Central memory CD8-positive, alpha-beta T cell (primary cell): ENCODE data around the gene COL9A1.

ENCODE experiments used
- ATAC-seq: fragments of 150-1000 bp; cut with Tn5 transposase; replicated peaks from 2 replicates; pipeline ENCODE4 v1.10.0; 2022; ENCODE audit warnings: mild to moderate bottlenecking, moderate FRiP score, moderate number of reproducible peaks; ENCODE audit not compliant: poor library complexity, severe bottlenecking; ENCODE audit errors: extremely low read depth
- DNase-seq, 2 donors: peaks; one replicate each; pipeline ENCODE4 v3.0.0; 2021; ENCODE audit warnings: low spot score in 2 of 2
- H3K27ac Mint-ChIP-seq: one replicate; pipeline ENCODE4 v1.8.0; 2022; ENCODE audit warnings: low read depth, mild to moderate bottlenecking, moderate library complexity, mixed read lengths
- H3K27me3 Mint-ChIP-seq: one replicate; pipeline ENCODE4 v1.8.0; 2022; ENCODE audit warnings: mixed read lengths
- H3K36me3 Mint-ChIP-seq: one replicate; pipeline ENCODE4 v1.8.0; 2022; ENCODE audit warnings: mild to moderate bottlenecking, moderate library complexity, mixed read lengths; ENCODE audit not compliant: insufficient read depth
- H3K4me1 Mint-ChIP-seq: one replicate; pipeline ENCODE4 v1.8.0; 2022; ENCODE audit warnings: mixed read lengths
- H3K4me3 Mint-ChIP-seq: one replicate; pipeline ENCODE4 v1.8.0; 2022; ENCODE audit warnings: mild to moderate bottlenecking, moderate library complexity, mixed read lengths
- H3K9me3 Mint-ChIP-seq: one replicate; pipeline ENCODE4 v1.8.0; 2022; ENCODE audit warnings: mixed read lengths

Gene COL9A1

DNA sequence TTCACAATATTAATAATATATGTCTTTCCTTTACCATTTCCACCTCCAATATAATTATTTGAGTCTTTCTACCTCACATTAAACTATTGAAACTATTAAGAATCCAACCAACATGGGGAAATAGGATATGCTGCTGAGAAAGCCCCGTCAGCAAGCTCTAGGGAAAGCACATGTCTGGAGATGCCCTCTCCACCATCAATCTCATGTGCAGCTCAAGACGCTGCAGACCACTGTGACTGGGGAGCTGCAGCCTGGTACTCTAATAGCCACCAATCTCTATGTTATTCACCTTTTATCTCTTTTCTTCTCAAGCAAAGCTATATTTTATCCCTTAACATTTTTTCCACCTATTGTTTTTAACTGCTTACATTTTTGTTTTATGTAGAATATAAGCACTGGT is 50.3 kb downstream of the COL9A1 start:
- Mint-ChIP-seq H3K27me3 (peaks cover 18% of the 10 kb centered on the region), H3K4me3 (no peak overlapping the region), H3K9me3 (no peaks in the 10 kb centered on the region), H3K36me3 (no peaks in the 10 kb centered on the region), H3K27ac (no peak overlapping the region), H3K4me1 (no peaks in the 10 kb centered on the region)
- DNase-seq (no peak), ATAC-seq (no peak)

GRCh38 chr6:70246118-70246517 is 56.8 kb downstream of the COL9A1 start:
- Mint-ChIP-seq H3K9me3 (no peaks in the 10 kb centered on the region), H3K27ac (no peak overlapping the region)

GRCh38 chr6:70241991-70242420 is 60.9 kb downstream of the COL9A1 start:
- no peak for ATAC-seq
- Mint-ChIP-seq H3K9me3 (no peaks in the 10 kb centered on the region), H3K4me1 (no peaks in the 10 kb centered on the region), H3K4me3 (no peak overlapping the region), H3K27ac (no peak overlapping the region), H3K36me3 (no peaks in the 10 kb centered on the region), H3K27me3 (no peaks in the 10 kb centered on the region)
- no peak for DNase-seq

More at GRCh38 chr6:70246118-70246517, 56.8 kb downstream of the COL9A1 start:
- DNase-seq = no peak
- Mint-ChIP-seq H3K4me1 (no peaks in the 10 kb centered on the region), H3K4me3 (no peak overlapping the region), H3K36me3 (no peaks in the 10 kb centered on the region), H3K27me3 (peaks cover 20% of the 10 kb centered on the region)
- no peak for ATAC-seq

DNA sequence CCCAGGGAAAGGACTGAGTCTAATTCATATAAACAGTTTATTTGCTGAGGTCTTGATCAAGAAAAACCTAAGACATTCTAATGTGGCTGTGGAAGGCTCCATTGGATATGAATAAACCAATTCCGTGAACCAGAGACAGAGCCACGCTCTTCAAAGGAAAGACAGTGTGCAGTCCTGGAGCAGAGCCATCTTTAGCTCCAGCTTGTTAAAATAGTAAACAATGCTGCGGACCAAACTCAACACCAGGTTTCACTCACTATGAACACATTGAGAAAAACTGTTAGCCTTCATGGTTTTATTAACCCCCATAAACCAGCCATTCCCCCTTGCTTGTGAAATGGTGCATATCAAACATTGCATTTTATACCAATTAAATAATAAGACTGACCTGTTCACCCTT is 61.9 kb downstream of the COL9A1 start:
- no peaks in the 10 kb centered on the region for H3K4me1 Mint-ChIP-seq
- no peak overlapping the region for H3K27ac Mint-ChIP-seq
- no peaks in the 10 kb centered on the region for H3K36me3 Mint-ChIP-seq

DNA sequence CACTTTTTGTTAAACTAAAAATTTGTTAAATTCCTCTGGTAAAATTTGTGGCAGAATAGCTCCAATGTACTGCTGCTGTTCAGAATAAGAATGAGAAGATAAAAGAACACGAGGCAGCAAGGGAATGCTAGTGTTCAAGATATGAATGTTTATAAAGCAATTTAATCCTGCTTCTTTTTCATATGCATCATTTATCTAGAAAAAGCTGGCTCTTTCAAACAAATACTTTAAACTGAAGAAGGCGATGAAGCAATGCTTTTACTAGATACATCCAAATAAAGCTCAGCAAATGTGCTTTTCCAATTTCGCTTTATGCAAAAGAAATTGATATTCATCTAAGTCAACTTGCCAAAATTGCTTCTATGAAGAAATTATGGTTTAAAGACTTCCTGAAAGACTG is 66.5 kb downstream of the COL9A1 start:
- ATAC-seq (no peak), DNase-seq (no peak)
- H3K27ac Mint-ChIP-seq = no peak overlapping the region
- H3K27me3 Mint-ChIP-seq = peaks cover 6% of the 10 kb centered on the region
- H3K4me1 Mint-ChIP-seq = no peaks in the 10 kb centered on the region
- no peaks in the 10 kb centered on the region for H3K36me3 Mint-ChIP-seq
- no peaks in the 10 kb centered on the region for H3K9me3 Mint-ChIP-seq
- no peak overlapping the region for H3K4me3 Mint-ChIP-seq

More for the DNA sequence above, 61.9 kb downstream of the COL9A1 start:
- no peak overlapping the region for H3K4me3 Mint-ChIP-seq
- ATAC-seq = no peak
- no peak for DNase-seq
- no peaks in the 10 kb centered on the region for H3K27me3 Mint-ChIP-seq
- no peaks in the 10 kb centered on the region for H3K9me3 Mint-ChIP-seq

DNA sequence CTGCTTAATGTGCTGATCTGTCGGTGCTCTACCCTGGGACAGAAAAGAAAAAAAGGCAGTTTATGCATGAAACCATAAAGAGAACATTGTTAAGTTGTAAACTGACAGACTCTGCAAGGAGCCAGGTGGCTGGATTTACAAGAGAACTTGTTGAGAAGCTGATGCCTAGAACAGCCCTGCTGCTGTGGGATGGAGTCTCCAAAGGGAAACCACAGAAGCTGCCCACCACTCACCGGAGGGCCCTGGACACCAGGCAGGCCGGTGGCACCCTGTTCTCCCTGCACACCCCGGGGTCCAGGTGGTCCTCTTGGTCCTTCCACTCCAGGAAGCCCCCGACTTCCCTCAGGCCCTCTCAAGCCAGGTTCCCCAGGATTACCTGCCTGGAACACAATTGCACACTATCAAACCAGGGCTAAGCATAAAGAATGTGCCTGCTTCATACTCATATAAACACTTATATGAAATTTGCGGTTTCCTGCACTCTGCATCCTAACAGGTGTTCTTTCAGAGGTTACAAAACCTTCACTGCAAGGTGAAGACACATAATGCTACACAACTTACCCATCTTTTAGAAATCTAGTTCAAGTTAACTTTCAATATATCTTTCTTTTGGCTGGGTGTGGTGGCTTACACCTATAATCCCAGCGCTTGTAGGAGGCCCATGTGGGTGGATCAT is 68.2 kb downstream of the COL9A1 start:
- Mint-ChIP-seq H3K27me3 (peaks cover 6% of the 10 kb centered on the region), H3K4me1 (no peaks in the 10 kb centered on the region), H3K36me3 (no peaks in the 10 kb centered on the region), H3K9me3 (no peaks in the 10 kb centered on the region), H3K27ac (no peak overlapping the region), H3K4me3 (no peak overlapping the region)
- no peak for DNase-seq
- no peak for ATAC-seq

DNA sequence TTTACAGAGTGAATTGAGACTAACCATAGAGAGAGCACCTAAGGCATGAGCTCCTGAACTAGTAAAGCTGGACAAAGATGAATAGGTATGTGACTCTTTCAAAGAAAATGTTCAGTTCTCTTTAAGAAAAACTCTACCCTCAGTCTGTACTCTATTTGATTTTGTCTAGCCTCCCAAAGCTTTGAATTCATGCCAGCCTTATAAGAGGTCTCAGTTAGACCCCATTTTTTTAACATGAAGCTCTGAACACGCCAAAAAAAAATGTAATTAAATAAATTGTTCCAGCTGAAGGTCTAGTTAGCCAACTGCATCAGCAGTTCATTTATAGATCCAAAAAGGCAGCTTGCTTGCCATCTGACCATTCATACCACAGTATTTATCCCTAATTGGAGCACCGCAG is 71.6 kb downstream of the COL9A1 start:
- ATAC-seq (no peak), DNase-seq (no peak)
- H3K27ac Mint-ChIP-seq = no peak overlapping the region
- H3K27me3 Mint-ChIP-seq = peaks cover 6% of the 10 kb centered on the region
- H3K36me3 Mint-ChIP-seq = no peaks in the 10 kb centered on the region
- no peak overlapping the region for H3K4me3 Mint-ChIP-seq
- no peaks in the 10 kb centered on the region for H3K4me1 Mint-ChIP-seq
- H3K9me3 Mint-ChIP-seq = no peaks in the 10 kb centered on the region

GRCh38 chr6:70225055-70225454 is 77.8 kb downstream of the COL9A1 start:
- ATAC-seq (no peak), DNase-seq (no peak)
- H3K27ac Mint-ChIP-seq = no peak overlapping the region
- no peaks in the 10 kb centered on the region for H3K9me3 Mint-ChIP-seq
- no peak overlapping the region for H3K4me3 Mint-ChIP-seq
- peaks cover 21% of the 10 kb centered on the region for H3K27me3 Mint-ChIP-seq
- H3K4me1 Mint-ChIP-seq = no peaks in the 10 kb centered on the region
- H3K36me3 Mint-ChIP-seq = no peaks in the 10 kb centered on the region

DNA sequence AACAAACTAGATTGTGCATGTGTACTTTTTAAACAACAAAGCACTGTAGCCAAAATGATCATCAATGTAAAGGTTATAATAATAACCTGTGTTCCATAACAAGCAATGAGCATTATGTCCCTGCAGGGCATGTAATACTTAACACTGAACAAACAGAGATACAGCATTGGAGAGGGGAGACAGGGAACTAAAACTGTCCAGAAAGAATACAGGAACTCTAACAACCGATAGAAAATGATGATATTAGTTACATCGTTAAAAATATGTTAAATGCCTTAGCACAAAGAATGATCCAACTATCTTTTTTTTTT is 80.5 kb downstream of the COL9A1 start:
- no peak for ATAC-seq

GRCh38 chr6:70221715-70222438 is 81.0 kb downstream of the COL9A1 start:
- no peak for ATAC-seq
- Mint-ChIP-seq H3K27me3 (peaks cover 26% of the 10 kb centered on the region), H3K4me3 (no peak overlapping the region), H3K27ac (no peak overlapping the region), H3K36me3 (no peaks in the 10 kb centered on the region), H3K4me1 (no peaks in the 10 kb centered on the region), H3K9me3 (no peaks in the 10 kb centered on the region)
- no peak for DNase-seq

More for the DNA sequence above, 80.5 kb downstream of the COL9A1 start:
- no peaks in the 10 kb centered on the region for H3K4me1 Mint-ChIP-seq
- no peak for DNase-seq
- no peak overlapping the region for H3K27ac Mint-ChIP-seq
- no peaks in the 10 kb centered on the region for H3K9me3 Mint-ChIP-seq
- H3K4me3 Mint-ChIP-seq = no peak overlapping the region
- H3K27me3 Mint-ChIP-seq = peaks cover 21% of the 10 kb centered on the region
- no peaks in the 10 kb centered on the region for H3K36me3 Mint-ChIP-seq

GRCh38 chr6:70221025-70221714 is 81.7 kb downstream of the COL9A1 start:
- H3K27me3 Mint-ChIP-seq = peaks cover 33% of the 10 kb centered on the region
- DNase-seq (no peak), ATAC-seq (no peak)
- no peak overlapping the region for H3K4me3 Mint-ChIP-seq
- no peaks in the 10 kb centered on the region for H3K9me3 Mint-ChIP-seq
- no peaks in the 10 kb centered on the region for H3K36me3 Mint-ChIP-seq
- H3K27ac Mint-ChIP-seq = no peak overlapping the region
- H3K4me1 Mint-ChIP-seq = no peaks in the 10 kb centered on the region

- no peak for ATAC-seq
- H3K4me1 Mint-ChIP-seq = no peaks in the 10 kb centered on the region
- no peaks in the 10 kb centered on the region for H3K36me3 Mint-ChIP-seq
- peaks cover 31% of the 10 kb centered on the region for H3K27me3 Mint-ChIP-seq
- no peak overlapping the region for H3K4me3 Mint-ChIP-seq
- no peak overlapping the region for H3K27ac Mint-ChIP-seq
- DNase-seq = no peak
- no peaks in the 10 kb centered on the region for H3K9me3 Mint-ChIP-seq
Measured at GRCh38 chr6:70219943-70220613, 82.8 kb downstream of the COL9A1 start.
